ENCODE measurements around the gene TTYH3. TPM values are rescaled to one million over a fixed set of nuclear protein-coding genes. Genes with fewer than 3 reads are reported as not detected.

The TTYH3 gene
- total RNA-seq, 1 experiment from 2014 or later = 50.2 TPM

DNA sequence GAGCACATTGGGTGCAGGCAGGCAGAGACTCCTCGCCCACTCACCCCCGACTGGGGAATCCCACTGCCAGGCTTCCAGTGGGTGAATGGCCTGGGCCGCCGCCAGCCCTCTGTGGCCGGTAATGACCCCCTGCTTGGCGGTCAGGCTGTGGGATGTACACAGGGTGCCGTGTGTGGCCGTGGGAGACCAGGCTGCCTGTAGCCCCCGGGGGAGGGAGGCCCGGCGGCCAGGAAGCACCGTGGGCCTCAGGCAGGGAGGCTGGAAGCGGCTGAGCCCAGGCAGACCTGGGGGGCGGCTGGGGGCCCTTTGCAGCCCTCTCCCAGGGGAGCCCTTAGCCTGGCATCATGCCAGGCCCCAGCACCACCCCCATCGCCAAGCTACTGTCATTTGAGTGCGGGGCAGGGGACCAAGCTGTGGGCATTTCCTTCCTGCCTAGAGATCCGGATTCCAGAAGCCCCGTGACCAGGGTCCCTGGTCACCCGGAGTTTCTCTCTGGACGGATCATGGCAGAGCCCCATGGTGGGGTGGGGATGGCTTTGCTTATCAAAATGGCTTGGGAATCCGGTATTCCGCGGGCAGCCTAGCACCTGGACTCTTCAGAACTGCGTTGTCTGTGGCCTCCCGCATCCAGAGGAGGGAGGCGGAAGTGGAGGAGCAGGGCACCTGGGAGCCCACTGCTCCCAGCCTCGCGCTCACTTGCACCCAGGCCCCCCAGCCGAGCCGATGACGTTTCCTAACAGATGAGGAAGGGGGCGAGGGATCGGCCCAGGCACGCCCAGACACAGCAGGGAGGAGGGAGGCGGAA lies 1.1 kb downstream of the TTYH3 start:
- Histone ChIP-seq H3K4me3 (ENCODE audit: insufficient read depth, low read depth, low read length) (peak overlapping the region; percentile 94), H3K27me3 (ENCODE audit: control insufficient read depth, insufficient read depth, low read length) (no peaks in the 10 kb centered on the region), H3K36me3 (replicated peaks; ENCODE audit: control insufficient read depth, insufficient read depth, low read length) (peaks cover 3% of the 10 kb centered on the region)
- peak; percentile 84 for DNase-seq

DNA sequence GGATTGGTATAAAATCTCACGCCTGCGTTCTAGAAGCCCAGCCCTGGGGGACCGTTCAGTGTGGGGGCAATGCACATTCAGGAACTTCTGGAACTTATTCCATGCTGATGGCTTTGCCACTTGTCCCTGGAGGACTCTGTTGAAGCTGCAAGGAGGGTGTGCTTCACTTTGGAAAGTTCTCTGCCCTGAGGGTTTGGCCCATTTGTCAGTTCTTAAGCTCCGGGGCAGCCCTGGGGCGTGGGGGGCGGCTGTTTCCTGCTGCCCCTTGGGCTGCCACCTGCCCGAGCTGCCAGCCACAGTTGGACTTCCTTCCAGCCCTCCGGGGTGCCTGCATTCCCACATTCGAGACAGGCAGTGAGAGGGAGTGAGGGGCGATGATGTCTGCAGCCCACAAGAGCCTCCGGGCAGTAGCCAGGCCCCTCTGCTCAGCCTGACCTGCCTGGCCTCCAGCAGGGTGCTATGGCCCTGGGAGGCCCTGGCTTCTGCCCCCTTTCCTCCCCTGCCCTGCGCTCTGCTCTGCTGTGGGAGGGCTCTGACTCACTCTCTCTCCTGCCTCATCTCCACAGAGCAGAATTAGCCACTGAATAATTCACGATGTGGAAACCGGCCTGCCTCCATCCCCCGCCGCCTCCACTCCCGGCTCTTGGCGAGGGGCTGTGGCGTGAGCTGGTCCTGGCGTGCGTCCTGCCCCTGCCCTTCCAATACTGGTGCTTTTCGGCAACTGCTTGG lies 1.9 kb downstream of the TTYH3 start:
- peak overlapping the region; percentile 94 for H3K4me3 ChIP-seq (ENCODE audit: insufficient read depth, low read depth, low read length)
- DNase-seq = peak; percentile 67
- H3K36me3 ChIP-seq (replicated peaks; ENCODE audit: control insufficient read depth, insufficient read depth, low read length) = peaks cover 3% of the 10 kb centered on the region
- H3K27me3 ChIP-seq (ENCODE audit: control insufficient read depth, insufficient read depth, low read length) = no peaks in the 10 kb centered on the region

DNA sequence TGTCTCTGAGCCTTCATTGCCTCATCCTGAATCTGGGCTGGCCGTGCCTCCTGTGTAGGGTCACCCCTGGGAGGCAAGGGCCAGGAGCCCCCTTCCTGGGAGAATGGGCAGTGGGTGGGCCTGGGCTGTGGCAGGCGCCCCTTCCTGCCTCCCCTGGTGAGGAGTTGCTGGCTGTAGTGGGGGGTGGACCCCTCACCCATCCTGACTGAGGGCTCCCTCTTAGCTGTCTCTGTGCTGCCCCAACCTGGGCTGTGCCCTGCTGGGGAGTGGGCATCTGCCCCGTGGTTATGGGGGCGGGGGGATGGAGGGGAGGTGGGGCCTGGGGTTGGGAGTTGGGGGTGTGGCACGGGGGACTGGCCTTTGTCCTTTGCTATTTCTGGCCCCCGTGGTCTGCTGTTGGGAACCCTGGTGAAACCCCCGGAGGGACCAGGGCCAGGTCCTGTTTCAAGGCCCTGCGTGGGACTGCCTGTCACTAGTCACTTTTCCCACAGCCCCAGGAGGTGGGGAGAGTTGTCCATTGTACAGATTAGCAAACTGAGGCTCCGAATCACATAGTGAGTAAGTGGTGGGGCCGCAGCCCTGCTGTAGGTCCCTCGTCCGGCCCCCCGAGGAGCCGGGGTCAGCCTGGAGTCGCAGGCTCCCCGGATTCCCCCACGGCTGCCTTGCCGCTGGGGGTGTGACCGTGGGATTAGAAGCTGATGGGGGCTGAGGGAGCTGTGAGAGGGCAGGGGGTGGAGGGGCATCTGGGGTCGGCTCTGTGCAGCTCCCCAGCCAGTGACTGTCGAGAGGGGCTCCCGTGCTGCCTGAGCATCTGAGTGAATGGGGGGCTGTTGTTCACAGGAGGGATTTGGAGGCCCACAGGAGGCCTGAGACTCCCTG lies 2.7 kb downstream of the TTYH3 start:
- DNase-seq = peak; percentile 57
- H3K4me3 ChIP-seq (ENCODE audit: insufficient read depth, low read depth, low read length) = no peak overlapping the region
- H3K27me3 ChIP-seq (ENCODE audit: control insufficient read depth, insufficient read depth, low read length) = no peaks in the 10 kb centered on the region
- peaks cover 3% of the 10 kb centered on the region for H3K36me3 ChIP-seq (replicated peaks; ENCODE audit: control insufficient read depth, insufficient read depth, low read length)

DNA sequence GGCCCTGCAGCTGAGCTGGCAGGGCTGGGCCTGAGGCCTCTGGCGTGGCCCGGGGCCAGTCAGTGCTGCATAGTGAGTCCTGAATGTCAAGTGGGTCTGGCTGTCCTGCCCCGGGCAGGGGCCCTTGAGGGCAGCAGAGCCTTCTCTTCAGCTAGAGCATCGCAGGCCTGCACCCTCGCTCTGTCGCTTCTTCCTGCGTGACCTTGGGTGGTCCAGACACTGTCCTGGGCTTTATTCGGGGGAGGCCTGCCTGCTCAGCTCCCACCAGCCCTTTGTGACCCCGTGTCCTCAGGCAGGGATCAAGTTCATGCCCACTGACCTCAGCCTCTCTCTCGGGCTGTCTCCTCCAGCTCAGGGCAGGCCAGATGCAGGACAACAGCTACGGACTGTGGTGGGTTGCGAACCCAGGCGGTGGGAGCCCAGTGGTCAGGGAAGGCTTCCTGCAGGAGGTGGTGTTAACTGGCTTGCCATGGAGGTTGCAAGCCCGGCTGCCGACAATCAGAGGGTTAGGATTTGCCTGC lies 3.4 kb downstream of the TTYH3 start:
- H3K36me3 ChIP-seq (replicated peaks; ENCODE audit: control insufficient read depth, insufficient read depth, low read length) = peaks cover 3% of the 10 kb centered on the region
- DNase-seq = no peak
- H3K27me3 ChIP-seq (ENCODE audit: control insufficient read depth, insufficient read depth, low read length) = no peaks in the 10 kb centered on the region
- no peak overlapping the region for H3K4me3 ChIP-seq (ENCODE audit: insufficient read depth, low read depth, low read length)

DNA sequence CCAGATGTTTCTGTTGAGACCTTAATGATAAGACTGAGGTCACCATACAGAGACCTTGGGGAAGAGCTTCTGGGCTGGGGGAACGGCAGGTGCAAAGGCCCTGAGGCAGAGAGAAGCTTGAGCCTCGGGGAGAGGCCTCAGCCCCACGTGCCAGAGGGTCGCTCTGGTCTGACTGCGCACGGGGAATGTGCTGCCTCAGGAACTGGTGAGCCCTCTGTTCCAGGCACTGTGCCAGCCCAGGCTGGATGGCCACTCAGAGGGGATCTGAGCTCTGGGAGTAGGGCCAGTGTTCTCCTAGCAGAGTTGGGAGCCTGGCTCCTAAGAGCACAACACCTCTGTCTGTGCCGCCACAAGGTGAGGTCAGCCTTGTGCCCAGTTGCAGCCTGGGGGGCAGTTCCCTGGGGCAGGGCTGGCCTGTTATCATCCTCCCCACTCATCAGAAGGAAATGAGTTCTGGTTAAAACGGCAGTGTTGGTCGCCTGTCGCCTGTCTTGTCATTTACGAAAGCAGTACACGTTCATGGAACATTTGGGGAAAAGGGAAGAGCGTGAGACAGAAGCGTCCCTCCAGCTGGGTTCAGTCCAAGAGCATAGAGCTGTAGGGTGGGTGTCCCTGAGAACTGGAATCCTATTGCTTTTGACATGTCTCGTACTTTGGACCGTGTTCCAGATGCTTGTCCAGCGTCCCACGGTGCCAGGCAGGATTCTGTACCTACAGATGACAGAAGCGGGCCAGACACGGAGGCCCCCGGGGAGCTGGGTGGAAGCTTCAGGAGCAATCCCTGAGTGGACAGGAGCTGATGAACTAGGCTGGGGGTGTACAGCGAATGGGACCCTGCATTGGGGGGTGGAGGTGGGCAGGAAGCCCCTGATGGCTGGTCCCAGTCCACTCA lies 4.3 kb downstream of the TTYH3 start:
- Histone ChIP-seq H3K27me3 (ENCODE audit: control insufficient read depth, insufficient read depth, low read length) (no peaks in the 10 kb centered on the region), H3K36me3 (replicated peaks; ENCODE audit: control insufficient read depth, insufficient read depth, low read length) (peaks cover 3% of the 10 kb centered on the region), H3K4me3 (ENCODE audit: insufficient read depth, low read depth, low read length) (no peak overlapping the region)
- DNase-seq = no peak

DNA sequence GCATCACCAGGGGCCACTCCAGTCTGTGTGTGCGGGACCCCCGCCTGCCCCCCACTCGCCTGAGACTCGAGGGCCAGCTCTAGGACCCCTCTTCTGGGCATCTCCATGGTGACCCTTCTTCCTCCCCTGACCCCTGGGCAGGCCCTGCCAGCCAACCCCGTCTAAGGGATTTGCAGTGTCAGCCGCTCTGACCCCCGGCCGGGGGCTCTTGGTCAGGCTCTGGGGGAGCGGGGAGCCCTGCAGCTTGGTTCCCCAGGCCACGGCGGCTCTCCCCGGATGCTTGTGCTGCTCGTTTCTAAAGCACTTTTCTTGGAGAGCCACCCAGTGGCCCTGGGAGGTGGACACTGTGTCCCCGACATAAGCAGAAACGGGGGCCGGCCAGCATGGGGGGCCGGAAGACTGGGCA lies 5.3 kb downstream of the TTYH3 start:
- Histone ChIP-seq H3K27me3 (ENCODE audit: control insufficient read depth, insufficient read depth, low read length) (no peaks in the 10 kb centered on the region), H3K4me3 (ENCODE audit: insufficient read depth, low read depth, low read length) (no peak overlapping the region), H3K36me3 (replicated peaks; ENCODE audit: control insufficient read depth, insufficient read depth, low read length) (peaks cover 3% of the 10 kb centered on the region)
- no peak for DNase-seq

DNA sequence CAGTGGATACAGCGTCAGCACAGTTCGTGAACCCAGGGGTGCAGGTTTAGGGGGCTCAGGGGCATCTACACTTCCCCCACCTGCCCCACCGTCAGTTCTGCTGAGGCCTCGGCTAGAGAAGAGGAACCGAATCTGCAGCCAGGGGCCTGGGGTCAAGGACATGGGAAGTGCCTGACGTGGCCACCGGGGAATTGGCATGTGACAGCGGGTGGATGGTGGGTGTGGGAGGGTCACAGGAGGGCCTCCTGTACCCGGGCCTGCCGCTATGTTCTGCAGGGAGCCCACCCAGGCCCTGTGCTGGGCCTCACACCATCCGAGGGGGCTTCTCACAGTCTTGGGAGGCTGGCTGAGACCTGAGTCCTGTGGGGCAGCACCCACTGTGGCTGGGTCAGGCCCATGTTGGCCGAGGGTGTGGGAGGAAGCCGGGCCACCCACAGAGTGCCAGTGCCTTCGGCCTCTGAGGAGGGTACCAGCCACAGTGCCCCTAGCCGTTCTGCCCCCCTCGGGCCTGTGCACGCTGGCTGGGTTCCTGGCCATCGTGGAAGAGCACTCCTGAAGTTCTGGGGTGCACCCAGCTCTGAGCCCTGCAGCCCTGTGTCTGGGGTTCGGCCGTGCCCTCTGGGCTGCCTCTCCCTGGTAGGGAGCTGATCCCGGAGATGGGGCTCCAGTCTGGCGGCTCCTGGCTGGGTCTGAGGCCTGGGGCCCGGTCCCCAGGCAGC lies 5.9 kb downstream of the TTYH3 start:
- DNase-seq = no peak
- Histone ChIP-seq H3K36me3 (replicated peaks; ENCODE audit: control insufficient read depth, insufficient read depth, low read length) (peaks cover 3% of the 10 kb centered on the region), H3K27me3 (ENCODE audit: control insufficient read depth, insufficient read depth, low read length) (no peaks in the 10 kb centered on the region), H3K4me3 (ENCODE audit: insufficient read depth, low read depth, low read length) (no peak overlapping the region)

DNA sequence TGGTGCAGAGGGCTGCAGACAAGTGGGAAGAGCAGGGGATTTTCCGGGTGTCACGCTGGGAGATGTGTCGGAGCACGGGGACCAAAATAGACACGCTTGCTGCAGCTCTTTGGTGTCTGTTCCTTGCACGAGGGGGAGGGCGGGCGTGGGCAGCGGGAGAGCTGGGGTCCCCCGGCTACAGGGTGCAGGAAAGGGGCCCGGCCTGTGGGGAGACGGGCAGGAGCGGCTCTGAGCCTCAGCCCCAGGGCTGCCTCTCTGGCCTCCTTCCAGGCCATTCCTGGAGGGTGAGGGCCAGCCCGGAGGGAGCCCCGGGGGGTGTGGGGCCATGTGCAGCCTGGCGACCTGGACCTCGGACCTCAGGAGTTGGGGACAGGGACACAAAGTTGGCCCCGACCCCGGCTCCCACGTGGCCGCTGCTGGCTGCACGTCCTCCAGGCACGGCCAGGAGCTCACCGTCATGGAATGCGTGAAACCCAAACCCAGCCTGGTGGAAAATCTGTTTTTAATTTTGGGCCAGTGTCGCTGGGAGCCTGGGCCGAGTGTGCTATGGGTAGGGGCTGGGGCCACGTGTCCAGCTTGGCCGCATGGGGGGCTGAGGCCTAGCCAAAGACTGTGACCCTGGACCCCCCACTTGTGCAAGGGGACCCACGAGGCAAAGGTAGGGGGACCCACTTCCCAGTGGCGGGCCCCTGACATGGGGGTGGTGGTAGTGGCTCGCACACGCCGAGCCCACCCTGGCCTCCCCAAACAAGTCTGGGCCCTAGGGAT lies 6.6 kb downstream of the TTYH3 start:
- no peaks in the 10 kb centered on the region for H3K27me3 ChIP-seq (ENCODE audit: control insufficient read depth, insufficient read depth, low read length)
- DNase-seq = no peak
- H3K36me3 ChIP-seq (replicated peaks; ENCODE audit: control insufficient read depth, insufficient read depth, low read length) = peaks cover 3% of the 10 kb centered on the region
- H3K4me3 ChIP-seq (ENCODE audit: insufficient read depth, low read depth, low read length) = no peak overlapping the region

DNA sequence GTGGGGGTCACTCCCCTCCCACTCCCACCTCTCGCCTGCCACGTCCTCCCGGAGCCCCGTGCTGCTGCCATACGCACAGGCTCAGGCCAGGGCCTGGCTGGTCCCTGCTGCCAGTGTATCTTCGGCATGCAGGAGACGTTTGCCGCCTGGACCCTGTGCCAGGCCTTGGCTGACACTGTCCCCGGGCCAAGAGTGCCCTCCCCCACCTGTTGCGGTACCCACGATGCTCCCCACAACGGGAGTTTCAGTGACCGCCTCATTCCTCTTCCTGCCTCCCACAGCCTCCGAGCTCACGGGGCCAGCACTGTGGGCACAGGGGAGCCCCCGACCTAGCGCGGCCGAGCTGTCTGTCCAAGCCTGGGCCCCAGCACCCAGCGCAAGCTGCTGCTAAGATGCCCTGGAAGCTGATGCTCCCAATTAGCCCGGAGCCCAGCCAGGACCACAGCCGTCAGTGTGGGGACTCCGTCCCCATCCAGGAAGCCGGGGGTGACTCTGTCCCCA lies 7.4 kb downstream of the TTYH3 start:
- DNase-seq = no peak
- Histone ChIP-seq H3K4me3 (ENCODE audit: insufficient read depth, low read depth, low read length) (no peak overlapping the region), H3K27me3 (ENCODE audit: control insufficient read depth, insufficient read depth, low read length) (no peaks in the 10 kb centered on the region), H3K36me3 (replicated peaks; ENCODE audit: control insufficient read depth, insufficient read depth, low read length) (peaks cover 2% of the 10 kb centered on the region)

DNA sequence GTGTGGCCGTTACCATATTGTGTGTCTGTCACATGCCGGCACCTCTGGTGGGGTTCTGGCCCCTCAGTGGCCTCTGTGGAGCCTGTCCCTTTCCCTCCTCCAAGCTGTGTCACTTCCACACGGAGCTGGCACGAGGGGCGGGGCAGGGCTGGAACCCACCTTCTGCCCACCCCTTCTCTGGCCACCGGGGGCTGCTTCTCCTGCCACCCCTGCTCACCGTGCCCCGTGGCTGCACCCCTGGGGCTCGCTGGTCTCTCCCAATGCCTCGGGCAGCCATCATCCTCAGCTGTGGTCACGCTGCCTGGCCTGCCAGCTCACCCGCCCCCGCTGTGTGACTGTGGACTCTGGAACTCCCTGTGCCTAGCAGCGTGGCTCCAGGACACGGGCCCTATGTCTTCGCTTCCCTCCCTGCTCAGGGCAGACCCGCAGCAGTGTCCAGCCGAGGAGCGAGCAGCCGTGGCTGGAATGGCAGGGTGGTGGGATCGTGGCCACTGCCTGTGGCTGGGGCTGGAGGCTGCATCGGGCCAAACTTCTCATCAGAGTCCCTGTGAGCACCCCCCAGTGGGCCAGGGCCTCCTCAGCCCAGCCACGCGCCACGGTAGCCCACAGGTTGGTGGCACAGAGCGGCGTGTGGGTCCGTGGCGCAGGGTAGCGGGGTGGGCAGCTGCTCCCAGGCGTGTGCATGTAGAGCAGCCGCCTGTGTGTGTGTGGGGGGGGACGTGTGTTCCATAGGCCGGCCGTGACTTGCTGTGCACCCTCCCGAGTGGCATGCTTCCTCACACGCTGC lies 8.1 kb downstream of the TTYH3 start:
- no peaks in the 10 kb centered on the region for H3K27me3 ChIP-seq (ENCODE audit: control insufficient read depth, insufficient read depth, low read length)
- peaks cover 2% of the 10 kb centered on the region for H3K36me3 ChIP-seq (replicated peaks; ENCODE audit: control insufficient read depth, insufficient read depth, low read length)
- DNase-seq = no peak
- H3K4me3 ChIP-seq (ENCODE audit: insufficient read depth, low read depth, low read length) = no peak overlapping the region

DNA sequence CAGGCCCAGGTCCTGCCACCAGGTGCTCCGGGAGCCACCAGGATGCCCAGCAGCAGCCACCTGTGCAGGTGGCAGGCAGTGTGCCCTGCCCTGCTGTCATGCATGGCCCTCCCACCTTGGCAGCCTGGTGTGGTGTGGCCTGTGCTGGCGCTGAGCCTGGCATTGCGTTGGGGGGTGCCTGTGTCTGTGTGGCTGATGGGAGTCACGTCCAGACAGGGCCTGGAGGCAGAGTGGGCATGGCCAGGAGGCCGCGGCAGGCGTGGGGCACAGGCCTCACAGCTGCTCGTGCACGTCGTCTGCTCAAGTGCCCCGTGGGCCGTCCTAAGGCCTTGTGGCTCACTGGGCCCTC lies 8.7 kb downstream of the TTYH3 start:
- H3K27me3 ChIP-seq (ENCODE audit: control insufficient read depth, insufficient read depth, low read length) = no peaks in the 10 kb centered on the region
- DNase-seq = no peak
- H3K4me3 ChIP-seq (ENCODE audit: insufficient read depth, low read depth, low read length) = no peak overlapping the region
- H3K36me3 ChIP-seq (replicated peaks; ENCODE audit: control insufficient read depth, insufficient read depth, low read length) = peaks cover 2% of the 10 kb centered on the region

DNA sequence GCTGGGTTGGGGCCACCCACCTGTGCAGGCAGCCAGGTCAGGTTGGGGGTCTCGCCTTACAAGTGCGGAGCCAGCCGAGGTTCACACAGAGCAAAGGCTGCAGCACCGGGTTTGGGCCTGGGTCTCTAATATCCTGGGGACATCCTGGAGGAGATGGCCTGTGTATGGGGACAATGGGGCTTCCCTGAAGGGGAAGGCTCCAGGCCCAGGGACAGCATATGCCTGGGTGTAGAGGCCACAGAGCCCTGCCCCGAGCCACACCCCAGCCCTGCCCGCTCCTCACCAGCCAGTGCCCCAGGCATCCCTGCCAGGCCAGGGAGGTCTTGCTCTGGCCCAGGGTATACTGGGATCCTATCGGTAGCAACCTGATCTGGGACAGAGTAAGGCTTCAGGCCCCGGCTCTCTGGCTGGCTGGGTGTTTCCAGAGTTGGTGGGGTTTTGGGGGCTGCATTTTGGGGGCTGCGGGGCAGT lies 9.1 kb downstream of the TTYH3 start:
- H3K36me3 ChIP-seq (replicated peaks; ENCODE audit: control insufficient read depth, insufficient read depth, low read length) = peaks cover under 1% of the 10 kb centered on the region
- no peak for DNase-seq
- no peak overlapping the region for H3K4me3 ChIP-seq (ENCODE audit: insufficient read depth, low read depth, low read length)
- no peaks in the 10 kb centered on the region for H3K27me3 ChIP-seq (ENCODE audit: control insufficient read depth, insufficient read depth, low read length)

All from H7 (cell line).